DOHH2 (cell line): ENCODE data around the gene ACTR1B.
A peak's percentile ranks its signal among the peaks of the same experiment; 100 is the strongest.

Source experiments
- H3F3A ChIP-seq: fragments of 200-600 bp; sonication (generic), shearing (Covaris generic); 2 replicates; pipeline ENCODE4 v1.6.0; 2016; ENCODE audit warnings: antibody characterized with exemption, mild to moderate bottlenecking; ENCODE audit not compliant: control insufficient read depth, insufficient read depth
- H3K27ac ChIP-seq: fragments of 200-600 bp; sonication (generic); 2 replicates; pipeline ENCODE4 v1.5.1; 2014; ENCODE audit warnings: low read depth, mild to moderate bottlenecking, low read length, moderate library complexity
- H3K27me3 ChIP-seq: fragments of 200-600 bp; sonication (generic); 2 replicates; pipeline ENCODE4 v1.6.1; 2014; ENCODE audit warnings: mild to moderate bottlenecking, low read length, mixed read lengths; ENCODE audit not compliant: control insufficient read depth
- H3K36me3 ChIP-seq: fragments of 200-600 bp; sonication (generic); 2 replicates; pipeline ENCODE4 v1.6.1; 2014; ENCODE audit warnings: mild to moderate bottlenecking, low read length, moderate library complexity, mixed read lengths; ENCODE audit not compliant: control insufficient read depth
- H3K4me1 ChIP-seq: fragments of 200-600 bp; sonication (generic); 2 replicates; pipeline ENCODE4 v1.6.1; 2014; ENCODE audit warnings: mild to moderate bottlenecking, low read length, mixed read lengths; ENCODE audit not compliant: control insufficient read depth
- H3K4me2 ChIP-seq: fragments of 200-600 bp; sonication (generic); 2 replicates; pipeline ENCODE4 v1.6.0; 2014; ENCODE audit warnings: mild to moderate bottlenecking, low read length, moderate library complexity
- H3K4me3 ChIP-seq: fragments of 200-600 bp; sonication (generic); 2 replicates; pipeline ENCODE4 v1.5.1; 2014; ENCODE audit warnings: mild to moderate bottlenecking, low read length, mixed read lengths
- H3K79me2 ChIP-seq: fragments of 200-600 bp; sonication (generic); 2 replicates; pipeline ENCODE4 v1.6.1; 2014; ENCODE audit warnings: mild to moderate bottlenecking, low read length, mixed read lengths; ENCODE audit not compliant: control insufficient read depth
- H3K9me2 ChIP-seq: fragments of 200-600 bp; sonication (generic); replicated peaks from 2 replicates; pipeline ENCODE4 v1.6.1; 2014; ENCODE audit warnings: mild to moderate bottlenecking, low read length, mixed read lengths; ENCODE audit not compliant: control insufficient read depth
- H3K9me3 ChIP-seq: fragments of 200-600 bp; sonication (generic); 2 replicates; pipeline ENCODE4 v1.6.1; 2014; ENCODE audit warnings: antibody characterized with exemption, low read length, mixed read lengths; ENCODE audit not compliant: control insufficient read depth, insufficient read depth
- H4K20me1 ChIP-seq: fragments of 200-600 bp; sonication (generic); 2 replicates; pipeline ENCODE4 v1.6.0; 2014; ENCODE audit warnings: low read depth, mild to moderate bottlenecking, antibody characterized with exemption, low read length, moderate library complexity; ENCODE audit not compliant: control insufficient read depth, insufficient read depth
- EZH2phosphoT487 ChIP-seq: fragments of 200-600 bp; sonication (generic); IDR thresholded peaks from 2 replicates; pipeline ENCODE4 v1.6.1; 2017; ENCODE audit warnings: borderline replicate concordance, mild to moderate bottlenecking, antibody characterized with exemption, low read length, moderate library complexity, mixed read lengths
- TF ChIP-seq, protein P1 (sequence below): fragments of 200-600 bp; sonication (generic); IDR thresholded peaks from one replicate; pipeline ENCODE4 v1.5.1; 2014; ENCODE audit warnings: antibody characterized with exemption, mild to moderate bottlenecking, low read depth, low read length; ENCODE audit not compliant: poor library complexity, severe bottlenecking

ACTR1B gene

DNA sequence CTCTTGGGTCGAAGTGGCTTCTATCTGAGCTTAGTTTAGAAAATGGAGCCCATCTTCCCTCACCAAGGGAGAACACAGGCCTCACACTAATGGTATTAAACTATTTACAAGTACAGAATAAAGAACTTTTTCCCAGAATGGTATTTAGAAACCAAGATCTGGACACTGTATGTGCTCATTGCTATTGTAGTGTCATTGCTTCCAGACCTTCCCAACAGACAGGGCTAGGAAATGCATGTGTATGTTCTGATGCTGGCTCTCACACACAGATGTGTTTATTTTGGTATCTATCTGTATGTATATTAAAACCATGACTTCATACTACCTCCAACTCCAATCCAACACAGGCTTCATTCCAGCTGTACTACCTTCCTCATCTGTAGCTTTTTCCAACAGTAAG, 10.0 kb downstream of the ACTR1B start:
- Histone ChIP-seq H4K20me1 (no peaks in the 10 kb centered on the region), H3K27ac (no peak overlapping the region), H3K27me3 (no peaks in the 10 kb centered on the region), H3K4me1 (no peaks in the 10 kb centered on the region), H3K4me2 (no peak overlapping the region), H3K79me2 (no peaks in the 10 kb centered on the region), H3K36me3 (peaks cover 49% of the 10 kb centered on the region), H3K4me3 (no peak overlapping the region), H3F3A (peaks cover 13% of the 10 kb centered on the region), H3K9me3 (no peaks in the 10 kb centered on the region), H3K9me2 (no peaks in the 10 kb centered on the region)
- no peak for TF ChIP-seq EZH2phosphoT487
- TF ChIP-seq, protein P1, sequence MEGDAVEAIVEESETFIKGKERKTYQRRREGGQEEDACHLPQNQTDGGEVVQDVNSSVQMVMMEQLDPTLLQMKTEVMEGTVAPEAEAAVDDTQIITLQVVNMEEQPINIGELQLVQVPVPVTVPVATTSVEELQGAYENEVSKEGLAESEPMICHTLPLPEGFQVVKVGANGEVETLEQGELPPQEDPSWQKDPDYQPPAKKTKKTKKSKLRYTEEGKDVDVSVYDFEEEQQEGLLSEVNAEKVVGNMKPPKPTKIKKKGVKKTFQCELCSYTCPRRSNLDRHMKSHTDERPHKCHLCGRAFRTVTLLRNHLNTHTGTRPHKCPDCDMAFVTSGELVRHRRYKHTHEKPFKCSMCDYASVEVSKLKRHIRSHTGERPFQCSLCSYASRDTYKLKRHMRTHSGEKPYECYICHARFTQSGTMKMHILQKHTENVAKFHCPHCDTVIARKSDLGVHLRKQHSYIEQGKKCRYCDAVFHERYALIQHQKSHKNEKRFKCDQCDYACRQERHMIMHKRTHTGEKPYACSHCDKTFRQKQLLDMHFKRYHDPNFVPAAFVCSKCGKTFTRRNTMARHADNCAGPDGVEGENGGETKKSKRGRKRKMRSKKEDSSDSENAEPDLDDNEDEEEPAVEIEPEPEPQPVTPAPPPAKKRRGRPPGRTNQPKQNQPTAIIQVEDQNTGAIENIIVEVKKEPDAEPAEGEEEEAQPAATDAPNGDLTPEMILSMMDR, result no peak

DNA sequence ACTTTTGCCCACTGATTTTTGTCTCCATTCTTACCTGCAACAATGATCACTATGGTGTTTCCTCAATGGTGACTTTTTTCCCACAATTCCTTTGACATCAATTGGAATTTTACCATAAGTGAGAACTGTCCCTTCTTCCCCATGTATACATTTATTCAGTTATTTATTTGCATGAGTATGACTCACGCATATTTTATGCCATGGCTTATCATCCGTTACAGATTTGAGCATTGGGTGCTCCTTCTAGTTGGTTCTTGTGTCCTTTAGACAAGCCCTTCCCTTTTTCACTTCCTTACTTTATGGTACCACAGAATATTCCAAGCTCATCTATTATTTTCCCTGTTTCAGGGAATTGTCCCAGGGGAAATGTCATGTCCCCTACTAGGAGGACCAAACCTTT, 10.4 kb downstream of the ACTR1B start:
- Histone ChIP-seq H3K27ac (no peak overlapping the region), H3K9me2 (no peaks in the 10 kb centered on the region), H3K36me3 (peaks cover 49% of the 10 kb centered on the region), H3K27me3 (no peaks in the 10 kb centered on the region), H3K9me3 (no peaks in the 10 kb centered on the region), H3F3A (peaks cover 13% of the 10 kb centered on the region), H3K4me2 (no peak overlapping the region), H3K4me1 (no peaks in the 10 kb centered on the region), H4K20me1 (no peaks in the 10 kb centered on the region), H3K79me2 (no peaks in the 10 kb centered on the region), H3K4me3 (no peak overlapping the region)
- TF ChIP-seq EZH2phosphoT487, result no peak
- TF ChIP-seq, protein P1, result no peak

DNA sequence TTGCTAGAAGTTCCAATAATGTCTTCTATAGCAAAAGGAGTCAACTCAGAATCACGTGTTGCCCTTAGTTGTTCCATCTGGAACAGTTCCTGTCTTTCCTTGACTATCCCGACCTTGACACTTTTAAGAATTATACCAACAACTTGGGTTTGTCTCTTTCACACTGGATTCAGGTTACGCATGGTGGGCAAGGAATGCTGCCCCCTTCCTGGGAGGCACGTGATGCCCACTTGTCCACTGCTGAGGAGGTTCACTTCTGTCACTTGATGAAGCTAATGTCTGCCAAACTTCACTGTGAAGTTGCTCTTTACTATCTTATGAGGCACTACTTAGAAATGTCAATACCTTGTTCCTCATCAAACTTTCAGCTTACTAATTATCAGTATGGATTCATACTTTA, 12.7 kb downstream of the ACTR1B start:
- Histone ChIP-seq H3K4me3 (no peak overlapping the region), H3K4me2 (no peak overlapping the region), H3K79me2 (peaks cover 19% of the 10 kb centered on the region), H3K36me3 (peaks cover 50% of the 10 kb centered on the region), H3K9me2 (no peaks in the 10 kb centered on the region), H3K4me1 (peaks cover 10% of the 10 kb centered on the region), H4K20me1 (no peaks in the 10 kb centered on the region), H3K27me3 (no peaks in the 10 kb centered on the region), H3K9me3 (no peaks in the 10 kb centered on the region), H3F3A (peaks cover 13% of the 10 kb centered on the region), H3K27ac (no peak overlapping the region)
- TF ChIP-seq, protein P1, result no peak
- TF ChIP-seq EZH2phosphoT487, result no peak

DNA sequence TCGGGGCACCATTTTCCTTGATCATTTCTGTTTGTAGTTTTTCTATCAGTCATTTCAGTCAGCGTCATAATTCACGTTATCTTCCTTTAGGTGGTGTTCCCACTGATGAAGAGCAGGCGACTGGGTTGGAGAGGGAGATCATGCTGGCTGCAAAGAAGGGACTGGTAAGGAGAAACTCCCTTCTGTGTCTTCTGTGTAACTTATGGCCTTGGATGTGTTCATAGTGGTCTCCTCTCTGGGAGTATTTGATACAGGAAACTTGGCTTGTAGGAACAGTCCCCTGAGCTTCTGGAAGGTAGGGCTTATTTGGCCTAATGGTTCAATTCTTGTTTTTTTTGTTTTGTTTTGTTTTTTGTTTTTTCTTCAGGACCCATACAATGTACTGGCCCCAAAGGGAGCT, 16.9 kb downstream of the ACTR1B start:
- Histone ChIP-seq H3K27ac (no peak overlapping the region), H3F3A (peaks cover 10% of the 10 kb centered on the region), H3K27me3 (no peaks in the 10 kb centered on the region), H4K20me1 (no peaks in the 10 kb centered on the region), H3K9me3 (no peaks in the 10 kb centered on the region), H3K9me2 (no peaks in the 10 kb centered on the region), H3K79me2 (peaks cover 25% of the 10 kb centered on the region), H3K4me2 (peak overlapping the region; percentile 98), H3K4me3 (peak overlapping the region; percentile 100), H3K4me1 (peaks cover 20% of the 10 kb centered on the region), H3K36me3 (peaks cover 45% of the 10 kb centered on the region)
- no peak for TF ChIP-seq EZH2phosphoT487
- TF ChIP-seq, protein P1, result no peak
